Measurements from ENCODE around the gene SMARCC1.

SMARCC1 gene

DNA sequence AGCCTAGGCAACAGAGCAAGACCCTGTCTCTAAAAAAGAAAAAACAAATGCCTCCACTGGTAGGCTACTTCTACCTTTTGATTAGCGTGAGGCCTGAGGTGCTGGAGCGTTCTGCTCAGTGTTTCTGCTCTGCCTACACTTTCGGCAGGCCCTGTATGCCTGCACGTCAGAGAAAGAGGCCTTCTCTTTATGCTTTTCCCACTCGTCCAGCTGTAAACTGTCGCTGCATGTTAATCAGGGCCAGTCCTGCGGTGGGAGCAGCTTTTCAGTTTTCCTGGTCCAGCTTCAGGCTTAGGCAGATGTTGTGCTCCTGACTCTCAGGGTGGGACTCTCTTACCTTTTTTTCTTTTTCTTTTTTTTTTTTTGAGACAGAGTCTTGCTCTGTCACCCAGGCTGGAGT, 228.3 kb downstream of the SMARCC1 start:
- DNase-seq (ENCODE audit: low read depth in 2 of 2) = no peak

DNA sequence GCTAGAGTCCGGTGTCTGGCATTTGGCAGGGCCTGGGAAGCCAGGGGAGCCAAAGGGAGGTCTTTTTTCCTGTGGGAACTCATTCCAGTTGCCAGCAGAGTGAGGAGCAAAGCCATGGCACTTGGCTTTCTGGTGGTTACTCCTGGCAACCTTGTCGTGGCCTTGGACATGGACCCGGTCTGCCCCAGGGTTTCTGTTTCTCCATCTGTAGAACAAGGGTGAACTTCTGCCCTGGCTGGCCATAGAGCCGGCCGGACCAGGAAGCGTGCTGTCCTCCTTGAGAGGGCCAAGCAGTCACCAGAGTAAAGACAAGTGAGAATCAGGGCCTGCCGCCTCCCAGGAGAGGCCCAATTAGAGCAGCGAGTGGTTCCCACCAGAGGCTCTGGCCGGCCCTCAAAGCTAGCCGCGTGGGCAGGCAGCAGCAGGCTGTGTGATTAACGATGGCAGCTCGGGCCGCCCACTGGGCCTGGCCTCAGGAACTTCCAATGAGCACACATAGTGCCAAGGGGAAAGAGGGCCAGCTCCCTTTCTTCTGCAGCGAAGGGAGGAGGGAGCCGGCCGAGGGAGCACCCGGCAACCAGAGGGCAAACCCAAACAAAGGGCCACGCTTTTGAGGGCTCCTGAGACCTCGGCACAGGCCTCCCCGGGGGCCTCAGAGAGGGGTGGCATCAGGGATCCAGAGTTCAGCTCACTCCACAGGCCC, 239.1 kb downstream of the SMARCC1 start:
- DNase-seq (ENCODE audit: low read depth in 2 of 2) = no peak

DNA sequence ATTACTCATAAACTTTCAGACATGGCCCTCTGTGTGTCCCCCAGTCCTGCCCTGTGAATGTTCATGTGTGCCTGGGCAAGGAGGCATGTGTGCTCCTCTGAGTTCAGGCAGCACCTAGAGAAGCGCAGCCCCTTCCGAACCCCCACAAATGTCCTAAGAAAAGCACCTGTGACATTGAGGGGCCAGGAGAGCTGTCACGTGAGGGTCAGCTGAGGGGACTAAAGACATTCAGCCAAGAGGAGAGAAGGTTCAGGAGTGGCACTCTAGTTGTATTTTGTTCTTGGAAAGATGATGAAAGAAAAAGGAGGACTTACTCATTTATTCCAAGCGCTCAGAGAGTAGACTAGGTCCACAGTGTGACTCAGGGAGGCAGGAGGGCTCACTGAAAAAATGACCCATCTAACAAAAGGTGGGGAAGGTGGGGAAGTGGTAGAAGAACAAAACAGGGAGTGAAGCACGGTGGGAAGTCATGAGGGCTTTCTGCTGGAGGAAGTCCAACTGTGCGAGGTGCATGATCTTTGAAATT, 240.0 kb downstream of the SMARCC1 start:
- no peak for DNase-seq (ENCODE audit: low read depth in 2 of 2)

DNA sequence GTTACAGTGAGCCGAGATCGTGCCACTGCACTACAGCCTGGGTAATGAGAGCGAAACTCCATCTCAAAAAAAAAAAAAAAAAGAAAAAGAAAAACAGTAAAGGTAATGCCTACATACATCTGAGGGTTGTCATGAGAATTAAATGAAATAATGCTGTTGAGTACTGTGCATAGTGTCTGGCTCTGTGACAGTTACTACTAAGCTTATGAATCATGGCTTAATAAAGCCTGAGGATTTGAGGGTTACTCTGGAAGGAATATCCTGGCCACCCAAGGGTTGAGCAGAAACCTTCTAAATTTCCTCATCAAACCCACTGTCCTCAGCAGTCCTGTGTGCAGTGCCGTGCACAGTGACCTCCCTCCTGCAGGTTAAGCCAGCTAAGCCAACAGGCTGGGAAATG, 241.4 kb downstream of the SMARCC1 start:
- DNase-seq (ENCODE audit: low read depth in 2 of 2) = no peak

DNA sequence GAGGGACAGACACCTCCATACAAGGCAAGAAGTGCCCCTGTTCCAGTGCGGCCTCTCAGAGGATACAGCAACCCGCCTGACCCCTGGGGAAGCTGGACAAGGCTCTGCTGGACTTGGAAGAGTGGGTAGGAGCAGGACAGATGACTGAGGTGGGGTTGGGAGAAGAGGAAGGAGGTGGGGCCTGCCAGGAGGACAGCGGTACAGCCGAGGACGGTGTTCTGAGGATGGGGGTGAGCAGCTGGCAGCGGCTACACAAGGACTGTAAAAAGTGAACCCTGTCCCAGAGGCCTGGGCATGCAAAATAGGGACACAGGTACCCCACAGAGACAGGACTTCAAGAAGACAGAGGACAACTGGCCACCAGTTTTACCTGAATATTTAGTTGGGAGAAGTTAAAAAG, 244.7 kb downstream of the SMARCC1 start:
- DNase-seq (ENCODE audit: low read depth in 2 of 2) = no peak

DNA sequence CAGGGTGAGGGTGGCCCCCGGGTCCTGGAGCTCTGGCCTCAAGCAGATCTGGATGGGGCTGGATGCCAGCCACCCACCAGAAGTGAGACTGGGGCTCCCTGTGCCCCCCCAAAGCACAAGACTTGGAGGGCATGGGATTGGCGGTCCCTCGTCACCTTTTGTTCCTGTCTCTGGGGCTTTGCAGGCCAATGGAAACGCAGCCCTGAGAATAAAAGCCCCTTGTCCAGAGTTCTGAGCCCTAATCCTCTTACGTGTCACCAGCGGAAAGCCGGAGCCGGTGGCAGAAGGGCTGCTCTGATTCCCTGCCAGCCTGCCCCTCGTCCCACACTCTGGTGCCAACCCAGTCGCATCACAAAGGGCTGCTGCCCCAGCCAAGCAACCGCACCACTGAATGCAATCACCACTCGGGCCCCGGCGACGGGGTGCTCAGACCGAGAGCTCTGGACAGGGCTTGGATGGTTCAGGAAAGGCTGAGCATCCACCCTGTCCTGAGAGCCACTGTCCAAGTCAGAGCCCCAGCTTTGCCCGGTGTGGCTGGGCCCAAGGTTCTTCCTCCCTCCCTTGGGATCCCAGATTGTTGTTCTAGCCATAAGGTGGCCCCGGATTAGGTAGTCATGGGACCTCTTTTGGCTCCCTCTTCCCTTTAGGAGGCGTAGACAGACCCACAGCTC, 245.3 kb downstream of the SMARCC1 start:
- DNase-seq (ENCODE audit: low read depth in 2 of 2) = no peak

All from stimulated activated CD4-positive, alpha-beta T cell treated with anti-CD3 and anti-CD28 coated beads, Interleukin-1b, Interleukin-23, amount 100 ng/mL, for 4 hours (primary cell).